ENCODE results near the gene BCL11B. TPM values are rescaled to one million over a fixed set of nuclear protein-coding genes. Genes with fewer than 3 reads are reported as not detected.

The BCL11B gene
- total RNA-seq, 4 donors from 2014 or later = under 0.01 to 1.1 (median 0.39) TPM

GRCh38 chr14:99304208-99304607 lies 32.2 kb upstream of the BCL11B start:
- peaks cover 0 to 32% (median 0%) of the 10 kb centered on the region in 3 donors for H3K9me3 ChIP-seq
- H3K4me1 ChIP-seq = no peaks in the 10 kb centered on the region
- no peak overlapping the region for H3K4me3 ChIP-seq
- H3K27me3 ChIP-seq = no peaks in the 10 kb centered on the region
- no peak for ATAC-seq
- H3K27ac ChIP-seq = no peak overlapping the region
- no peaks in the 10 kb centered on the region for H3K36me3 ChIP-seq
- WGBS, 2 donors (ENCODE audit: low coverage in 1 of 2) = 77 to 81% methylated on average over 1 of the region's 1 CpG
- TF ChIP-seq POLR2AphosphoS5 (IDR thresholded peaks at IDR 0.05) (no peak), CTCF (IDR thresholded peaks at IDR 0.05) (no peak)

- no peak overlapping the region for H3K4me3 ChIP-seq
Measured at GRCh38 chr14:99300190-99300589, 28.2 kb upstream of the BCL11B start.

GRCh38 chr14:99296517-99296916 lies 24.5 kb upstream of the BCL11B start:
- peaks cover 0 to 43% (median 0%) of the 10 kb centered on the region in 3 donors for H3K9me3 ChIP-seq
- no peaks in the 10 kb centered on the region for H3K4me1 ChIP-seq
- TF ChIP-seq CTCF (IDR thresholded peaks at IDR 0.05) = no peak
- TF ChIP-seq POLR2AphosphoS5 (IDR thresholded peaks at IDR 0.05) = no peak
- TF ChIP-seq EP300 (IDR thresholded peaks at IDR 0.05) = no peak
- no peak for TF ChIP-seq POLR2A (IDR thresholded peaks at IDR 0.05)
- H3K4me3 ChIP-seq = no peak overlapping the region
- H3K27me3 ChIP-seq = no peaks in the 10 kb centered on the region
- H3K36me3 ChIP-seq = no peaks in the 10 kb centered on the region
- no peak overlapping the region for H3K27ac ChIP-seq
- 65 to 75% methylated on average over 4 to 8 of the region's 10 CpGs for WGBS, 2 donors (ENCODE audit: low coverage in 1 of 2)
- no peak for ATAC-seq

More at GRCh38 chr14:99300190-99300589, 28.2 kb upstream of the BCL11B start:
- Histone ChIP-seq H3K9me3 (peaks cover 0 to 59% (median 0%) of the 10 kb centered on the region in 3 donors), H3K4me1 (no peaks in the 10 kb centered on the region), H3K27me3 (no peaks in the 10 kb centered on the region), H3K27ac (no peak overlapping the region), H3K36me3 (no peaks in the 10 kb centered on the region)
- TF ChIP-seq CTCF (IDR thresholded peaks at IDR 0.05) = no peak
- no peak for TF ChIP-seq POLR2AphosphoS5 (IDR thresholded peaks at IDR 0.05)
- no peak for TF ChIP-seq POLR2A (IDR thresholded peaks at IDR 0.05)
- no peak for TF ChIP-seq EP300 (IDR thresholded peaks at IDR 0.05)
- ATAC-seq = no peak

- H3K27me3 ChIP-seq = peaks cover 35% of the 10 kb centered on the region
- no peaks in the 10 kb centered on the region for H3K9me3 ChIP-seq
- ATAC-seq = no peak
- no peak overlapping the region for H3K27ac ChIP-seq
- TF ChIP-seq EP300 (IDR thresholded peaks at IDR 0.05) = no peak
- no peak for TF ChIP-seq CTCF (IDR thresholded peaks at IDR 0.05)
- TF ChIP-seq POLR2AphosphoS5 (IDR thresholded peaks at IDR 0.05) = no peak
- TF ChIP-seq POLR2A (IDR thresholded peaks at IDR 0.05) = no peak
- H3K4me1 ChIP-seq = no peaks in the 10 kb centered on the region
- no peaks in the 10 kb centered on the region for H3K36me3 ChIP-seq
- WGBS, 2 donors (ENCODE audit: low coverage in 1 of 2) = 78 to 100% methylated on average over 2 of the region's 12 CpGs
- no peak overlapping the region for H3K4me3 ChIP-seq
Measured at GRCh38 chr14:99289394-99290189, 17.6 kb upstream of the BCL11B start.

GRCh38 chr14:99288948-99289347 lies 17.0 kb upstream of the BCL11B start:
- Histone ChIP-seq H3K4me1 (no peaks in the 10 kb centered on the region), H3K9me3 (no peaks in the 10 kb centered on the region), H3K27me3 (peaks cover 42% of the 10 kb centered on the region), H3K36me3 (no peaks in the 10 kb centered on the region), H3K4me3 (no peak overlapping the region), H3K27ac (no peak overlapping the region)
- no peak for ATAC-seq
- 92 to 100% methylated on average over 1 to 3 of the region's 5 CpGs for WGBS, 2 donors (ENCODE audit: low coverage in 1 of 2)
- TF ChIP-seq POLR2A (IDR thresholded peaks at IDR 0.05) (no peak), CTCF (IDR thresholded peaks at IDR 0.05) (no peak), POLR2AphosphoS5 (IDR thresholded peaks at IDR 0.05) (no peak), EP300 (IDR thresholded peaks at IDR 0.05) (no peak)

Data from gastroesophageal sphincter (tissue), 4 donors.